ENCODE results near the gene SND1.

GRCh38 chr7:127880454-127880853, 228.5 kb downstream of the SND1 start:
- no peak for TF ChIP-seq POLR2A (IDR thresholded peaks at IDR 0.05; ENCODE audit: low read length)
- no peak for TF ChIP-seq GATA1 (IDR thresholded peaks at IDR 0.05; ENCODE audit: low read depth, low read length)

Data from erythroblast (primary cell).